Measurements from ENCODE around the gene OMA1. TPM values are rescaled to one million over a fixed set of nuclear protein-coding genes. Genes with fewer than 3 reads are reported as not detected.
"Not testable (repeated sequence)": the region's sequence is repeated elsewhere in the genome, so short reads cannot be mapped to it uniquely, and the experiment has no call there.

The OMA1 gene
- polyA plus RNA-seq, 1 experiment = 17.3 TPM

- ChIA-PET CTCF (interaction anchor here (0.9 to 3.3 kb wide), 4 partner anchors 17 to 84 kb away, joined by 3 to 13 read pairs (median 8); partner anchors contain the start of gene OMA1), POLR2A (no interaction called here)
- TF ChIP-seq, protein P1, sequence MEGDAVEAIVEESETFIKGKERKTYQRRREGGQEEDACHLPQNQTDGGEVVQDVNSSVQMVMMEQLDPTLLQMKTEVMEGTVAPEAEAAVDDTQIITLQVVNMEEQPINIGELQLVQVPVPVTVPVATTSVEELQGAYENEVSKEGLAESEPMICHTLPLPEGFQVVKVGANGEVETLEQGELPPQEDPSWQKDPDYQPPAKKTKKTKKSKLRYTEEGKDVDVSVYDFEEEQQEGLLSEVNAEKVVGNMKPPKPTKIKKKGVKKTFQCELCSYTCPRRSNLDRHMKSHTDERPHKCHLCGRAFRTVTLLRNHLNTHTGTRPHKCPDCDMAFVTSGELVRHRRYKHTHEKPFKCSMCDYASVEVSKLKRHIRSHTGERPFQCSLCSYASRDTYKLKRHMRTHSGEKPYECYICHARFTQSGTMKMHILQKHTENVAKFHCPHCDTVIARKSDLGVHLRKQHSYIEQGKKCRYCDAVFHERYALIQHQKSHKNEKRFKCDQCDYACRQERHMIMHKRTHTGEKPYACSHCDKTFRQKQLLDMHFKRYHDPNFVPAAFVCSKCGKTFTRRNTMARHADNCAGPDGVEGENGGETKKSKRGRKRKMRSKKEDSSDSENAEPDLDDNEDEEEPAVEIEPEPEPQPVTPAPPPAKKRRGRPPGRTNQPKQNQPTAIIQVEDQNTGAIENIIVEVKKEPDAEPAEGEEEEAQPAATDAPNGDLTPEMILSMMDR (IDR thresholded peaks at IDR 0.05; ENCODE audit: low read depth, low read length) = no peak
- no peak overlapping the region for H3K4me3 ChIP-seq (ENCODE audit: low read depth, low read length)
- peaks cover 48% of the 10 kb centered on the region for H3K27me3 ChIP-seq (ENCODE audit: control insufficient read depth, insufficient read depth, low read length)
- no peak for DNase-seq (ENCODE audit: low read depth, low spot score)
- no peaks in the 10 kb centered on the region for H3K9me3 ChIP-seq (ENCODE audit: control insufficient read depth, insufficient read depth, low read length)
- H3K27ac ChIP-seq (ENCODE audit: low read depth, low read length) = no peak overlapping the region
Observed at GRCh38 chr1:58568271-58568860, 21.8 kb upstream of the OMA1 start.

GRCh38 chr1:58566339-58566738, 19.8 kb upstream of the OMA1 start:
- CTCF ChIA-PET = interaction anchor here (0.6 to 3.3 kb wide), 2 partner anchors 22 to 86 kb away, joined by 3 to 9 read pairs; no protein-coding TSS in a partner anchor
- Histone ChIP-seq H3K27ac (ENCODE audit: low read depth, low read length) (no peak overlapping the region), H3K4me3 (ENCODE audit: low read depth, low read length) (no peak overlapping the region), H3K9me3 (ENCODE audit: control insufficient read depth, insufficient read depth, low read length) (no peaks in the 10 kb centered on the region), H3K27me3 (ENCODE audit: control insufficient read depth, insufficient read depth, low read length) (peaks cover 37% of the 10 kb centered on the region)
- POLR2A ChIA-PET = interaction anchor here (0.7 kb wide), 1 partner anchor 1715 kb away, joined by 3 read pairs; no protein-coding TSS in a partner anchor
- TF ChIP-seq, protein P1 (IDR thresholded peaks at IDR 0.05; ENCODE audit: low read depth, low read length) = no peak
- no peak for DNase-seq (ENCODE audit: low read depth, low spot score)

- CTCF ChIA-PET; H3K4me3 ChIP-seq (ENCODE audit: low read depth, low read length); H3K9me3 ChIP-seq (ENCODE audit: control insufficient read depth, insufficient read depth, low read length); H3K27ac ChIP-seq (ENCODE audit: low read depth, low read length); DNase-seq (ENCODE audit: low read depth, low spot score); POLR2A ChIA-PET: not testable (repeated sequence)
- H3K27me3 ChIP-seq (ENCODE audit: control insufficient read depth, insufficient read depth, low read length) = peaks cover 36% of the 10 kb centered on the region
Observed at GRCh38 chr1:58563715-58564114, 17.2 kb upstream of the OMA1 start.

DNA sequence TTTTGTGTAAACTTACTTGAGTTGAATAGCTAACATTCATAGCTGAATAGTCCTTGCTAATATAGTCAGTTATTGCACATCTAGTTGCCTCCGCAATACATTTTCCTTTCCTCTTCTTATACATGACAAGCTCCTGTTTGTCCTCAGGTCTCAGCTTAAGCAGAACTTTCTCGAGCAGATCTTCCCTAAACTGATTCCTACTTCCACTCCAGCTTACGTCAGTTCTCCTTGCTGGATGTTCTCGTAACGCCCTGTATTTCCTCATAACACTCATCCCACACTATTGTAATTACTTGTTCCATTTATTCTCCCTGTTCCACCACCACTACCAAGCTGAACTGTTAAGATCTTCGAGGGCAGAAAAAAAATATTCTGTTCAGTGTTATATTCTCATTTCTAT, 15.1 kb upstream of the OMA1 start:
- Histone ChIP-seq H3K4me3 (ENCODE audit: low read depth, low read length) (no peak overlapping the region), H3K9me3 (ENCODE audit: control insufficient read depth, insufficient read depth, low read length) (no peaks in the 10 kb centered on the region), H3K27ac (ENCODE audit: low read depth, low read length) (no peak overlapping the region), H3K27me3 (ENCODE audit: control insufficient read depth, insufficient read depth, low read length) (peaks cover 29% of the 10 kb centered on the region)
- POLR2A ChIA-PET = no interaction called here
- CTCF ChIA-PET = interaction anchor here (1.0 to 1.2 kb wide), 2 partner anchors 14 to 91 kb away, joined by 3 to 7 read pairs; no protein-coding TSS in a partner anchor
- TF ChIP-seq, protein P1 (IDR thresholded peaks at IDR 0.05; ENCODE audit: low read depth, low read length) = no peak
- DNase-seq (ENCODE audit: low read depth, low spot score) = no peak

GRCh38 chr1:58555393-58555792, 8.9 kb upstream of the OMA1 start:
- POLR2A ChIA-PET = no interaction called here
- TF ChIP-seq, protein P1 (IDR thresholded peaks at IDR 0.05; ENCODE audit: low read depth, low read length) = no peak
- no peaks in the 10 kb centered on the region for H3K9me3 ChIP-seq (ENCODE audit: control insufficient read depth, insufficient read depth, low read length)
- CTCF ChIA-PET = interaction anchor here (1.4 kb wide), 1 partner anchor 9 kb away, joined by 3 read pairs; the partner anchor contains the start of gene OMA1
- peaks cover 15% of the 10 kb centered on the region for H3K27me3 ChIP-seq (ENCODE audit: control insufficient read depth, insufficient read depth, low read length)
- no peak overlapping the region for H3K4me3 ChIP-seq (ENCODE audit: low read depth, low read length)
- no peak for DNase-seq (ENCODE audit: low read depth, low spot score)
- no peak overlapping the region for H3K27ac ChIP-seq (ENCODE audit: low read depth, low read length)
